ENCODE results near the gene PTPRK.

DNA sequence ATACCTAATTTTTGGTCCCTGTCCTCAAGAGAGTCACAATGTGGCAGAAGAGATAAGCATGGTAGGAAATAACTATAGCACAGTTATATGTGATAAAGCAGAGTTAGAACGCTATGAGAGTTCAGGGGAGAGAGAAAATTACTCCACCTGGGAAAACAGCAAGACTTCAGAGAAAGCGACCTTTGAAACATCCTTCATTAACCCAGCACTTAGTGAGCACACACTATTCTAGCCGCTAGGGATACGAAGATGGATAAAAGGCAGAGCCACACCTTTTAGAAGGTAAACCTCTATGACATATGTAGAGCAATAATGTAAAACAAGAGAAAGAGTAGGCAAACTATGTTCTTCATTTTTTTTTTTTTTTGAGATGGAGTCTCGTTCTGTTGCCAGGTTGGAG, 264.3 kb downstream of the PTPRK start:
- TF ChIP-seq, protein P1, sequence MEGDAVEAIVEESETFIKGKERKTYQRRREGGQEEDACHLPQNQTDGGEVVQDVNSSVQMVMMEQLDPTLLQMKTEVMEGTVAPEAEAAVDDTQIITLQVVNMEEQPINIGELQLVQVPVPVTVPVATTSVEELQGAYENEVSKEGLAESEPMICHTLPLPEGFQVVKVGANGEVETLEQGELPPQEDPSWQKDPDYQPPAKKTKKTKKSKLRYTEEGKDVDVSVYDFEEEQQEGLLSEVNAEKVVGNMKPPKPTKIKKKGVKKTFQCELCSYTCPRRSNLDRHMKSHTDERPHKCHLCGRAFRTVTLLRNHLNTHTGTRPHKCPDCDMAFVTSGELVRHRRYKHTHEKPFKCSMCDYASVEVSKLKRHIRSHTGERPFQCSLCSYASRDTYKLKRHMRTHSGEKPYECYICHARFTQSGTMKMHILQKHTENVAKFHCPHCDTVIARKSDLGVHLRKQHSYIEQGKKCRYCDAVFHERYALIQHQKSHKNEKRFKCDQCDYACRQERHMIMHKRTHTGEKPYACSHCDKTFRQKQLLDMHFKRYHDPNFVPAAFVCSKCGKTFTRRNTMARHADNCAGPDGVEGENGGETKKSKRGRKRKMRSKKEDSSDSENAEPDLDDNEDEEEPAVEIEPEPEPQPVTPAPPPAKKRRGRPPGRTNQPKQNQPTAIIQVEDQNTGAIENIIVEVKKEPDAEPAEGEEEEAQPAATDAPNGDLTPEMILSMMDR (IDR thresholded peaks at IDR 0.05 in 4 of 5, conservative IDR thresholded peaks at IDR 0.05 in 1 of 5) = no peak
- no peak for TF ChIP-seq POLR2A (IDR thresholded peaks at IDR 0.05)
